HG03469 (cell line): Measurements from ENCODE around the gene MMEL1.
"Not testable (repeated sequence)": the region's sequence is repeated elsewhere in the genome, so short reads cannot be mapped to it uniquely, and the experiment has no call there.

Experiments used
- ATAC-seq: cut with Tn5 transposase; IDR thresholded peaks from one replicate; pipeline ENCODE4 v1.9.1; 2021; ENCODE audit warnings: mild to moderate bottlenecking, moderate library complexity, moderate number of reproducible peaks; ENCODE audit not compliant: unreplicated experiment

MMEL1 gene

GRCh38 chr1:2575801-2576663, 56.8 kb downstream of the MMEL1 start:
- ATAC-seq: no peak

- ATAC-seq: no peak
Measured at GRCh38 chr1:2574350-2574749, 58.5 kb downstream of the MMEL1 start.

GRCh38 chr1:2573250-2573920, 59.4 kb downstream of the MMEL1 start:
- no peak for ATAC-seq

- no peak for ATAC-seq
Measured at GRCh38 chr1:2571348-2571747, 61.5 kb downstream of the MMEL1 start.

GRCh38 chr1:2570332-2570731, 62.5 kb downstream of the MMEL1 start:
- ATAC-seq: no peak

- not testable (repeated sequence) for ATAC-seq
Measured at GRCh38 chr1:2569703-2570102, 63.1 kb downstream of the MMEL1 start.

GRCh38 chr1:2569060-2569459, 63.8 kb downstream of the MMEL1 start:
- no peak for ATAC-seq

- not testable (repeated sequence) for ATAC-seq
Measured at GRCh38 chr1:2568187-2568816, 64.5 kb downstream of the MMEL1 start.

- no peak for ATAC-seq
Measured at GRCh38 chr1:2567083-2567679, 65.6 kb downstream of the MMEL1 start.

- ATAC-seq: no peak
Measured at GRCh38 chr1:2566101-2567045, 66.4 kb downstream of the MMEL1 start.

- ATAC-seq: no peak
Measured at GRCh38 chr1:2564815-2565374, 67.9 kb downstream of the MMEL1 start.

GRCh38 chr1:2564006-2564814, 68.6 kb downstream of the MMEL1 start:
- ATAC-seq: no peak

GRCh38 chr1:2563205-2563604, 69.6 kb downstream of the MMEL1 start:
- ATAC-seq: no peak

- no peak for ATAC-seq
Measured at GRCh38 chr1:2561898-2562895, 70.6 kb downstream of the MMEL1 start.

- no peak for ATAC-seq
Measured at GRCh38 chr1:2561446-2561845, 71.4 kb downstream of the MMEL1 start.

- no peak for ATAC-seq
Measured at GRCh38 chr1:2560299-2561073, 72.3 kb downstream of the MMEL1 start.
